Neuronal stem cell (in vitro differentiated cells): ENCODE results near the gene FLNA.

Experiments
- DNase-seq: peaks from one replicate; pipeline ENCODE4 v3.0.0-alpha.2; 2013; ENCODE audit warnings: low spot score
- H2AFZ ChIP-seq: one replicate; pipeline ENCODE4 v1.6.1; 2013; ENCODE audit warnings: mild to moderate bottlenecking, low read length, inconsistent platforms
- H2AK5ac ChIP-seq: 2 replicates; pipeline ENCODE4 v1.6.1; 2013; ENCODE audit warnings: low read depth, mild to moderate bottlenecking, inconsistent platforms, low read length, moderate library complexity, mixed read lengths
- H2BK120ac ChIP-seq: 2 replicates; pipeline ENCODE4 v1.6.1; 2013; ENCODE audit warnings: low read depth, mild to moderate bottlenecking, inconsistent platforms, low read length, moderate library complexity, mixed read lengths
- H2BK12ac ChIP-seq: one replicate; pipeline ENCODE4 v1.6.1; 2013; ENCODE audit warnings: low read length, inconsistent platforms
- H2BK15ac ChIP-seq: 2 replicates; pipeline ENCODE4 v1.6.1; 2013; ENCODE audit warnings: mild to moderate bottlenecking, low read length, inconsistent platforms, mixed read lengths
- H2BK5ac ChIP-seq: one replicate; pipeline ENCODE4 v1.6.1; 2013; ENCODE audit warnings: inconsistent platforms, mild to moderate bottlenecking, low read length, moderate library complexity
- H3K14ac ChIP-seq: one replicate; pipeline ENCODE4 v1.6.1; 2013; ENCODE audit warnings: low read length, inconsistent platforms
- H3K18ac ChIP-seq: 2 replicates; pipeline ENCODE4 v1.6.1; 2013; ENCODE audit warnings: low read length, inconsistent platforms
- H3K23ac ChIP-seq: 2 replicates; pipeline ENCODE4 v1.6.1; 2013; ENCODE audit warnings: low read depth, mild to moderate bottlenecking, mixed read lengths, low read length, inconsistent platforms; ENCODE audit not compliant: poor library complexity
- H3K27ac ChIP-seq: replicated peaks from 3 replicates; pipeline ENCODE4 v1.5.1; 2013; ENCODE audit warnings: low read length, inconsistent platforms
- H3K27me3 ChIP-seq, 3 experiments: 2 replicates each; pipeline ENCODE4 v1.6.1; 2013; ENCODE audit warnings: low read length in 3 of 3, mild to moderate bottlenecking in 2 of 3, inconsistent platforms in 1 of 3, low read depth in 1 of 3, mixed read lengths in 1 of 3, moderate library complexity in 1 of 3; ENCODE audit not compliant: control insufficient read depth in 3 of 3, insufficient read depth in 3 of 3
- H3K36me3 ChIP-seq, 2 donors: replicated peaks in 1 of 2; 2 replicates each; pipeline ENCODE4 v1.6.1; 2013; ENCODE audit warnings: low read length in 2 of 2; ENCODE audit not compliant: control insufficient read depth in 2 of 2, insufficient read depth in 2 of 2
- H3K4ac ChIP-seq: 2 replicates; pipeline ENCODE4 v1.6.1; 2013; ENCODE audit warnings: inconsistent platforms, mild to moderate bottlenecking, low read length, moderate library complexity
- H3K4me1 ChIP-seq, 2 donors: 1 replicate in 1 of 2; 2 replicates in 1 of 2; pipeline ENCODE4 v1.6.1; 2013; ENCODE audit warnings: low read length in 2 of 2, low read depth in 1 of 2; ENCODE audit not compliant: control insufficient read depth in 2 of 2, insufficient read depth in 1 of 2
- H3K4me2 ChIP-seq: one replicate; pipeline ENCODE4 v1.6.1; 2013; ENCODE audit warnings: mild to moderate bottlenecking, low read length, inconsistent platforms; ENCODE audit not compliant: insufficient read depth, poor library complexity, severe bottlenecking
- H3K4me3 ChIP-seq, 2 donors: 2 replicates each; pipeline ENCODE4 v1.5.1; 2013; ENCODE audit warnings: low read length in 2 of 2, mild to moderate bottlenecking in 2 of 2, inconsistent platforms in 1 of 2, moderate library complexity in 1 of 2
- H3K79me1 ChIP-seq: one replicate; pipeline ENCODE4 v1.6.1; 2013; ENCODE audit warnings: low read depth, mild to moderate bottlenecking, inconsistent platforms, low read length, moderate library complexity
- H3K9ac ChIP-seq: one replicate; pipeline ENCODE4 v1.6.1; 2013; ENCODE audit warnings: mild to moderate bottlenecking, low read depth, low read length, inconsistent platforms; ENCODE audit not compliant: poor library complexity
- H3K9me3 ChIP-seq, 2 donors: replicated peaks in 1 of 2; 2 replicates each; pipeline versions ENCODE3 to v1.6.1; 2013; ENCODE audit warnings: low read length in 2 of 2, mild to moderate bottlenecking in 2 of 2, inconsistent platforms in 1 of 2, low read depth in 1 of 2, mixed read lengths in 1 of 2, moderate library complexity in 1 of 2; ENCODE audit not compliant: control insufficient read depth in 2 of 2, insufficient read depth in 1 of 2
- H4K8ac ChIP-seq: one replicate; pipeline ENCODE4 v1.6.1; 2013; ENCODE audit warnings: low read depth, mild to moderate bottlenecking, inconsistent platforms, low read length, moderate library complexity
- H4K91ac ChIP-seq: one replicate; pipeline ENCODE4 v1.6.1; 2013; ENCODE audit warnings: low read length, low read depth, mild to moderate bottlenecking, inconsistent platforms; ENCODE audit not compliant: poor library complexity
- WGBS, 2 donors: extraction: QIAGEN DNeasy Blood & Tissue Kit; methylation state at CpG; one replicate each; pipeline ENCODE4 v1.1.7; 2013; ENCODE audit warnings: missing lambda C conversion rate in 2 of 2, mixed read lengths in 1 of 2; ENCODE audit not compliant: insufficient read length in 2 of 2, insufficient replicate concordance in 1 of 2; ENCODE audit errors: extremely low coverage in 2 of 2; 5-methylcytosine and 5-hydroxymethylcytosine counted together

Gene FLNA

GRCh38 chrX:154333837-154334271 is 40.6 kb downstream of the FLNA start:
- no peak overlapping the region for H3K4ac ChIP-seq
- H2BK15ac ChIP-seq = no peak overlapping the region
- no peak overlapping the region for H2AK5ac ChIP-seq
- no peak overlapping the region for H4K8ac ChIP-seq
- H3K14ac ChIP-seq = no peak overlapping the region
- H2AFZ ChIP-seq = no peak overlapping the region
- no CpG with 5 or more reads among the region's 6 CpGs for WGBS, 2 donors
- no peak overlapping the region for H2BK120ac ChIP-seq
- no peak overlapping the region for H2BK5ac ChIP-seq
- H4K91ac ChIP-seq = no peak overlapping the region
- H3K18ac ChIP-seq = no peak overlapping the region
- H3K9ac ChIP-seq = no peak overlapping the region
- no peak overlapping the region for H3K27ac ChIP-seq
- no peak overlapping the region for H3K4me3 ChIP-seq
- no peak overlapping the region for H3K4me2 ChIP-seq
- H3K23ac ChIP-seq = no peak overlapping the region
- peaks cover 3 to 6% of the 10 kb centered on the region in 2 donors for H3K4me1 ChIP-seq
- no peaks in the 10 kb centered on the region for H3K79me1 ChIP-seq
- H3K9me3 ChIP-seq = no peaks in the 10 kb centered on the region
- no peak for DNase-seq
- no peaks in the 10 kb centered on the region for H3K36me3 ChIP-seq
- no peak overlapping the region for H2BK12ac ChIP-seq
- H3K27me3 ChIP-seq = peaks cover 0 to 54% (median 0%) of the 10 kb centered on the region in 3 experiments

DNA sequence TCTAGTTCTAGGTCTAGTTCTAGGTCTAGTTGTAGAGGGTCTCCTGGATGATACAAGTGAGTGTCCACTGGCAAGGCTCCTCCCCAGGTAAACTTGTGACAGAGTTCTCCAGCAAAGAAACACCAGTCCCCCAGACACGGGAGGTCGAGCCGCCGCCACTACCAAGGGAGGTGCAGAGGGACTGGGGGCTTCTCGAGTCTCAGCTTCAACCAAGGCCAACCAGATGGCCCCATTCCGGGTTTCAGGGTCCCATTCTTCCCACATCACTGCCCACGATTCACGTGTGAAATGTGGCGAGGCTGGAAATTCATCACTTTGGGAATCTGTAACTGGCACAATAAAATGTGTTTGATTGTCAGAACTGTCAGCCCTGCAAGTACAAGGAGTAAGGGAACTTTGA is 41.3 kb downstream of the FLNA start:
- Histone ChIP-seq H2AFZ (no peak overlapping the region), H3K23ac (no peak overlapping the region), H4K91ac (no peak overlapping the region), H3K4me2 (no peak overlapping the region), H3K14ac (no peak overlapping the region), H3K79me1 (no peaks in the 10 kb centered on the region), H3K4me1 (peaks cover 4 to 7% of the 10 kb centered on the region in 2 donors), H2AK5ac (no peak overlapping the region), H3K9ac (no peak overlapping the region), H3K9me3 (no peaks in the 10 kb centered on the region), H3K4ac (no peak overlapping the region), H3K18ac (no peak overlapping the region), H4K8ac (no peak overlapping the region), H3K4me3 (no peak overlapping the region), H3K27me3 (peaks cover 0 to 59% (median 0%) of the 10 kb centered on the region in 3 experiments), H3K27ac (no peak overlapping the region), H2BK5ac (no peak overlapping the region), H2BK12ac (no peak overlapping the region), H2BK15ac (no peak overlapping the region), H2BK120ac (no peak overlapping the region), H3K36me3 (no peaks in the 10 kb centered on the region)
- no peak for DNase-seq
- WGBS, 2 donors = no CpG with 5 or more reads among the region's 9 CpGs

- no peak overlapping the region for H3K4me2 ChIP-seq
- no peak overlapping the region for H3K4me3 ChIP-seq
- H3K23ac ChIP-seq = no peak overlapping the region
- H3K4ac ChIP-seq = no peak overlapping the region
- no peak overlapping the region for H2BK15ac ChIP-seq
- H3K36me3 ChIP-seq = no peaks in the 10 kb centered on the region
- no peak for DNase-seq
- H2BK120ac ChIP-seq = no peak overlapping the region
- H3K79me1 ChIP-seq = no peaks in the 10 kb centered on the region
- no peak overlapping the region for H4K91ac ChIP-seq
- no peak overlapping the region for H3K14ac ChIP-seq
- H3K27ac ChIP-seq = no peak overlapping the region
- no peak overlapping the region for H3K18ac ChIP-seq
- no peak overlapping the region for H4K8ac ChIP-seq
- H3K27me3 ChIP-seq = peaks cover 0 to 64% (median 0%) of the 10 kb centered on the region in 3 experiments
- no peak overlapping the region for H2BK12ac ChIP-seq
- H3K9ac ChIP-seq = no peak overlapping the region
- H2AFZ ChIP-seq = no peak overlapping the region
- no peak overlapping the region for H2BK5ac ChIP-seq
- no peaks in the 10 kb centered on the region for H3K9me3 ChIP-seq
- peaks cover 4 to 7% of the 10 kb centered on the region in 2 donors for H3K4me1 ChIP-seq
- WGBS, 2 donors = no CpG with 5 or more reads among the region's 29 CpGs
- no peak overlapping the region for H2AK5ac ChIP-seq
These were observed 41.9 kb downstream of the FLNA start for GRCh38 chrX:154332561-154332960.

DNA sequence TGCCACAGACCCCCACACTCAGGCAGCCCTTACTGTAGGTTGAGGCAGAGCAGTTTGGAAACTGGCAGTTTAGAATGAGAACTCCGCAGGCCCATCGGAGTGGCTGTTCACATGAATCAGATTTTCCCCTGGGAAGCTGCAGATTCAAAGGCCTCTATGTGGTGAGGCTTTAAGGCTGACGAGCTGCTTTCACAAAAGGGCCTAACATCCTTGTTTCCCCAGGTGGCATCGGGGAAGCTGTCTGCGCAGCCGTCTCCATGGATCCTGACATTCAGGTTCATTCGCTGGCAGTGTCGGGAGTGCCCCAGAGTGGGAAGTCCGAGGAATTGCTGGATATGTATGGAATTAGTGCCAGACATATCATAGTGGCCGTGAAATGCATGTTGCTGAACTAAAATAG is 45.1 kb downstream of the FLNA start:
- no peak overlapping the region for H3K4ac ChIP-seq
- no peaks in the 10 kb centered on the region for H3K79me1 ChIP-seq
- no CpG with 5 or more reads among the region's 10 CpGs for WGBS, 2 donors
- no peak overlapping the region for H3K9ac ChIP-seq
- no peak overlapping the region for H2BK12ac ChIP-seq
- H3K4me3 ChIP-seq = no peak overlapping the region
- no peak overlapping the region for H2AK5ac ChIP-seq
- H3K14ac ChIP-seq = no peak overlapping the region
- no peaks in the 10 kb centered on the region for H3K36me3 ChIP-seq
- H3K27ac ChIP-seq = no peak overlapping the region
- no peak overlapping the region for H2BK5ac ChIP-seq
- no peak for DNase-seq
- H2BK15ac ChIP-seq = no peak overlapping the region
- no peak overlapping the region for H3K18ac ChIP-seq
- H4K8ac ChIP-seq = no peak overlapping the region
- peaks cover 0 to 83% (median 0%) of the 10 kb centered on the region in 3 experiments for H3K27me3 ChIP-seq
- no peak overlapping the region for H3K23ac ChIP-seq
- H4K91ac ChIP-seq = peak overlapping the region; percentile 12
- H3K4me2 ChIP-seq = no peak overlapping the region
- no peak overlapping the region for H2AFZ ChIP-seq
- no peak overlapping the region for H2BK120ac ChIP-seq
- H3K4me1 ChIP-seq = peaks cover 4 to 7% of the 10 kb centered on the region in 2 donors
- no peaks in the 10 kb centered on the region for H3K9me3 ChIP-seq
